ENCODE data around the gene P2RX5. TPM values are rescaled to one million over a fixed set of nuclear protein-coding genes. Genes with fewer than 3 reads are reported as not detected.
"Not testable (repeated sequence)": the region's sequence is repeated elsewhere in the genome, so short reads cannot be mapped to it uniquely, and the experiment has no call there.

The P2RX5 gene
- total RNA-seq, 2 donors from 2014 or later = 21.8 to 34.2 TPM

- H3K27ac Mint-ChIP-seq = no peak overlapping the region
- no peaks in the 10 kb centered on the region for H3K27me3 Mint-ChIP-seq
- H3K4me1 Mint-ChIP-seq = peaks cover 12% of the 10 kb centered on the region
- no peak overlapping the region for H3K4me3 Mint-ChIP-seq
- DNase-seq (no peak), ATAC-seq (no peak)
- H3K9me3 ChIP-seq (ENCODE audit: control insufficient read depth, low read length, poor library complexity, severe bottlenecking) = no peaks in the 10 kb centered on the region
- H3K36me3 Mint-ChIP-seq (ENCODE audit: low read depth) = no peaks in the 10 kb centered on the region
These were observed 31.1 kb upstream of the P2RX5 start for GRCh38 chr17:3727041-3727440.

- no peak for DNase-seq
- Mint-ChIP-seq H3K27me3 (no peaks in the 10 kb centered on the region), H3K36me3 (ENCODE audit: low read depth) (no peaks in the 10 kb centered on the region), H3K4me1 (peaks cover 18% of the 10 kb centered on the region), H3K27ac (no peak overlapping the region), H3K4me3 (peak overlapping the region; percentile 95)
- no peaks in the 10 kb centered on the region for H3K9me3 ChIP-seq (ENCODE audit: control insufficient read depth, low read length, poor library complexity, severe bottlenecking)
- ATAC-seq = no peak
These were observed 28.6 kb upstream of the P2RX5 start for GRCh38 chr17:3724378-3725077.

GRCh38 chr17:3723556-3724377 lies 27.8 kb upstream of the P2RX5 start, which contains the start of gene HASPIN:
HASPIN (plus strand) TSS chr17:3723903; CDS start chr17:3723936, 33 bp downstream.
- Mint-ChIP-seq H3K4me1 (peaks cover 18% of the 10 kb centered on the region), H3K27me3 (no peaks in the 10 kb centered on the region), H3K4me3 (peak within 1 kb of the TSS; percentile 95), H3K36me3 (ENCODE audit: low read depth) (no peaks in the 10 kb centered on the region), H3K27ac (peak within 1 kb of the TSS; percentile 92)
- DNase-seq (peak; percentile 87 to 95 (median 94)), ATAC-seq (peak; percentile 93)
- H3K9me3 ChIP-seq (ENCODE audit: control insufficient read depth, low read length, poor library complexity, severe bottlenecking) = no peaks in the 10 kb centered on the region

GRCh38 chr17:3723188-3723555 lies 27.2 kb upstream of the P2RX5 start:
- no peaks in the 10 kb centered on the region for H3K36me3 Mint-ChIP-seq (ENCODE audit: low read depth)
- no peak for DNase-seq
- H3K9me3 ChIP-seq (ENCODE audit: control insufficient read depth, low read length, poor library complexity, severe bottlenecking) = no peaks in the 10 kb centered on the region
- peak overlapping the region; percentile 92 for H3K27ac Mint-ChIP-seq
- peak overlapping the region; percentile 95 for H3K4me3 Mint-ChIP-seq
- no peaks in the 10 kb centered on the region for H3K27me3 Mint-ChIP-seq
- peaks cover 18% of the 10 kb centered on the region for H3K4me1 Mint-ChIP-seq
- ATAC-seq = peak; percentile 2

GRCh38 chr17:3722716-3723115 lies 26.8 kb upstream of the P2RX5 start:
- no peak for ATAC-seq
- H3K4me3 Mint-ChIP-seq = peak overlapping the region; percentile 95
- no peaks in the 10 kb centered on the region for H3K36me3 Mint-ChIP-seq (ENCODE audit: low read depth)
- H3K4me1 Mint-ChIP-seq = peaks cover 18% of the 10 kb centered on the region
- no peaks in the 10 kb centered on the region for H3K27me3 Mint-ChIP-seq
- DNase-seq = no peak
- H3K9me3 ChIP-seq (ENCODE audit: control insufficient read depth, low read length, poor library complexity, severe bottlenecking) = no peaks in the 10 kb centered on the region
- H3K27ac Mint-ChIP-seq = peak overlapping the region; percentile 92

GRCh38 chr17:3719265-3719664 lies 23.3 kb upstream of the P2RX5 start:
- H3K9me3 ChIP-seq (ENCODE audit: control insufficient read depth, low read length, poor library complexity, severe bottlenecking) = no peaks in the 10 kb centered on the region
- no peak for ATAC-seq
- no peak for DNase-seq
- Mint-ChIP-seq H3K4me1 (peaks cover 19% of the 10 kb centered on the region), H3K27ac (no peak overlapping the region), H3K27me3 (no peaks in the 10 kb centered on the region), H3K36me3 (ENCODE audit: low read depth) (peaks cover 4% of the 10 kb centered on the region), H3K4me3 (no peak overlapping the region)

- H3K4me1 Mint-ChIP-seq = peaks cover 19% of the 10 kb centered on the region
- peaks cover 4% of the 10 kb centered on the region for H3K36me3 Mint-ChIP-seq (ENCODE audit: low read depth)
- ATAC-seq = no peak
- no peak overlapping the region for H3K4me3 Mint-ChIP-seq
- no peak for DNase-seq
- no peaks in the 10 kb centered on the region for H3K27me3 Mint-ChIP-seq
- no peaks in the 10 kb centered on the region for H3K9me3 ChIP-seq (ENCODE audit: control insufficient read depth, low read length, poor library complexity, severe bottlenecking)
- peak overlapping the region; percentile 53 for H3K27ac Mint-ChIP-seq
These were observed 22.2 kb upstream of the P2RX5 start for GRCh38 chr17:3718201-3718600.

GRCh38 chr17:3715296-3715695 lies 19.3 kb upstream of the P2RX5 start:
- no peak overlapping the region for H3K4me3 Mint-ChIP-seq
- H3K36me3 Mint-ChIP-seq (ENCODE audit: low read depth) = peaks cover 4% of the 10 kb centered on the region
- no peaks in the 10 kb centered on the region for H3K9me3 ChIP-seq (ENCODE audit: control insufficient read depth, low read length, poor library complexity, severe bottlenecking)
- DNase-seq = no peak
- peak overlapping the region; percentile 14 for H3K27ac Mint-ChIP-seq
- ATAC-seq = no peak
- H3K4me1 Mint-ChIP-seq = peaks cover 22% of the 10 kb centered on the region
- H3K27me3 Mint-ChIP-seq = no peaks in the 10 kb centered on the region

- H3K36me3 Mint-ChIP-seq (ENCODE audit: low read depth) = peaks cover 4% of the 10 kb centered on the region
- H3K4me1 Mint-ChIP-seq = peaks cover 27% of the 10 kb centered on the region
- H3K27ac Mint-ChIP-seq = peak overlapping the region; percentile 76
- H3K4me3 Mint-ChIP-seq = peak overlapping the region; percentile 68
- no peaks in the 10 kb centered on the region for H3K9me3 ChIP-seq (ENCODE audit: control insufficient read depth, low read length, poor library complexity, severe bottlenecking)
- no peaks in the 10 kb centered on the region for H3K27me3 Mint-ChIP-seq
- no peak for ATAC-seq
- DNase-seq = no peak
These were observed 17.0 kb upstream of the P2RX5 start for GRCh38 chr17:3712811-3713463.

GRCh38 chr17:3710951-3711383 lies 15.0 kb upstream of the P2RX5 start:
- Mint-ChIP-seq H3K4me3 (peak overlapping the region; percentile 26), H3K36me3 (ENCODE audit: low read depth) (peaks cover 4% of the 10 kb centered on the region), H3K4me1 (peaks cover 27% of the 10 kb centered on the region), H3K27me3 (no peaks in the 10 kb centered on the region), H3K27ac (peak overlapping the region; percentile 76)
- no peaks in the 10 kb centered on the region for H3K9me3 ChIP-seq (ENCODE audit: control insufficient read depth, low read length, poor library complexity, severe bottlenecking)
- ATAC-seq (peak; percentile 97), DNase-seq (peak in 2 of 3 donors; percentile 40 to 50)

GRCh38 chr17:3708366-3708765 lies 12.4 kb upstream of the P2RX5 start:
- no peak for ATAC-seq
- no peak overlapping the region for H3K4me3 Mint-ChIP-seq
- no peak overlapping the region for H3K27ac Mint-ChIP-seq
- DNase-seq = no peak
- peaks cover 21% of the 10 kb centered on the region for H3K4me1 Mint-ChIP-seq
- no peaks in the 10 kb centered on the region for H3K27me3 Mint-ChIP-seq
- H3K36me3 Mint-ChIP-seq (ENCODE audit: low read depth) = no peaks in the 10 kb centered on the region
- H3K9me3 ChIP-seq (ENCODE audit: control insufficient read depth, low read length, poor library complexity, severe bottlenecking) = no peaks in the 10 kb centered on the region

GRCh38 chr17:3705718-3705984 lies 9.7 kb upstream of the P2RX5 start:
- not testable (repeated sequence) for H3K27ac Mint-ChIP-seq; H3K9me3 ChIP-seq (ENCODE audit: control insufficient read depth, low read length, poor library complexity, severe bottlenecking); DNase-seq; ATAC-seq; H3K4me3 Mint-ChIP-seq; H3K36me3 Mint-ChIP-seq (ENCODE audit: low read depth); H3K4me1 Mint-ChIP-seq; H3K27me3 Mint-ChIP-seq

- no peak overlapping the region for H3K4me3 Mint-ChIP-seq
- no peaks in the 10 kb centered on the region for H3K9me3 ChIP-seq (ENCODE audit: control insufficient read depth, low read length, poor library complexity, severe bottlenecking)
- ATAC-seq (no peak), DNase-seq (no peak)
- peaks cover 5% of the 10 kb centered on the region for H3K4me1 Mint-ChIP-seq
- H3K36me3 Mint-ChIP-seq (ENCODE audit: low read depth) = no peaks in the 10 kb centered on the region
- H3K27ac Mint-ChIP-seq = no peak overlapping the region
- no peaks in the 10 kb centered on the region for H3K27me3 Mint-ChIP-seq
These were observed 9.2 kb upstream of the P2RX5 start for GRCh38 chr17:3704931-3705717.
